ENCODE data around the gene SIM1.

SIM1 gene

GRCh38 chr6:100464903-100465700, at the start of gene SIM1:
Gene SIM1 (minus strand): TSS chr6:100464921. CDS start chr6:100463468, 1,453 bp downstream.
- TF ChIP-seq MAX (IDR thresholded peaks at IDR 0.05) (peak; percentile 35), YY1 (IDR thresholded peaks at IDR 0.05; ENCODE audit: low read depth) (no peak), TAF1 (IDR thresholded peaks at IDR 0.05; ENCODE audit: low read depth) (peak; percentile 34; the same call in 1 of the 2 replicates), RAD21 (IDR thresholded peaks at IDR 0.05; ENCODE audit: low read depth) (no peak), ZBTB7A (IDR thresholded peaks at IDR 0.05; ENCODE audit: low read depth) (no peak), CREB1 (IDR thresholded peaks at IDR 0.05; ENCODE audit: low read depth) (no peak)

GRCh38 chr6:100512203-100512862, 47.6 kb upstream of the SIM1 start:
- TF ChIP-seq ZBTB7A (IDR thresholded peaks at IDR 0.05; ENCODE audit: low read depth) (no peak), NFIC (IDR thresholded peaks at IDR 0.05) (peak; percentile 57; the same call in 1 of the 2 replicates), TEAD4 (IDR thresholded peaks at IDR 0.05) (peak; percentile 53; the same call in 1 of the 2 replicates), TAF1 (IDR thresholded peaks at IDR 0.05; ENCODE audit: low read depth) (no peak)

- no peak for TF ChIP-seq YY1 (IDR thresholded peaks at IDR 0.05; ENCODE audit: low read depth)
- no peak for TF ChIP-seq NFIC (IDR thresholded peaks at IDR 0.05)
- TF ChIP-seq MAX (IDR thresholded peaks at IDR 0.05) = no peak
- TF ChIP-seq EGR1 (IDR thresholded peaks at IDR 0.05) = no peak
- TF ChIP-seq TCF12 (IDR thresholded peaks at IDR 0.05; ENCODE audit: low read depth) = no peak
- no peak for TF ChIP-seq CREB1 (IDR thresholded peaks at IDR 0.05; ENCODE audit: low read depth)
- TF ChIP-seq CEBPB (IDR thresholded peaks at IDR 0.05) = no peak
- TF ChIP-seq FOXM1 (IDR thresholded peaks at IDR 0.05; ENCODE audit: borderline replicate concordance, low read depth) = no peak
- TF ChIP-seq ZBTB7A (IDR thresholded peaks at IDR 0.05; ENCODE audit: low read depth) = no peak
- TF ChIP-seq USF1 (IDR thresholded peaks at IDR 0.05) = no peak
- TF ChIP-seq RAD21 (IDR thresholded peaks at IDR 0.05; ENCODE audit: low read depth) = no peak
- TF ChIP-seq TEAD4 (IDR thresholded peaks at IDR 0.05) = no peak
- no peak for TF ChIP-seq REST (IDR thresholded peaks at IDR 0.05; ENCODE audit: low read depth)
- no peak for TF ChIP-seq TAF1 (IDR thresholded peaks at IDR 0.05; ENCODE audit: low read depth)
- no peak for TF ChIP-seq EP300 (IDR thresholded peaks at IDR 0.05; ENCODE audit: borderline replicate concordance)
These were observed 44.4 kb upstream of the SIM1 start for GRCh38 chr6:100509101-100509500.

- TF ChIP-seq REST (IDR thresholded peaks at IDR 0.05; ENCODE audit: low read depth) (no peak), ZBTB7A (IDR thresholded peaks at IDR 0.05; ENCODE audit: low read depth) (no peak), EP300 (IDR thresholded peaks at IDR 0.05; ENCODE audit: borderline replicate concordance) (no peak), FOXM1 (IDR thresholded peaks at IDR 0.05; ENCODE audit: borderline replicate concordance, low read depth) (no peak), YY1 (IDR thresholded peaks at IDR 0.05; ENCODE audit: low read depth) (no peak), CEBPB (IDR thresholded peaks at IDR 0.05) (no peak), CREB1 (IDR thresholded peaks at IDR 0.05; ENCODE audit: low read depth) (no peak), TCF12 (IDR thresholded peaks at IDR 0.05; ENCODE audit: low read depth) (no peak), EGR1 (IDR thresholded peaks at IDR 0.05) (no peak), NFIC (IDR thresholded peaks at IDR 0.05) (no peak)
These were observed 41.9 kb upstream of the SIM1 start for GRCh38 chr6:100506651-100507050.

- no peak for TF ChIP-seq TCF12 (IDR thresholded peaks at IDR 0.05; ENCODE audit: low read depth)
- TF ChIP-seq USF1 (IDR thresholded peaks at IDR 0.05) = no peak
- TF ChIP-seq CREB1 (IDR thresholded peaks at IDR 0.05; ENCODE audit: low read depth) = no peak
- 0 out of 2 replicates have a peak, but pooled peaks have one; percentile 7 for TF ChIP-seq NFIC (IDR thresholded peaks at IDR 0.05)
- TF ChIP-seq CEBPB (IDR thresholded peaks at IDR 0.05) = no peak
- TF ChIP-seq TEAD4 (IDR thresholded peaks at IDR 0.05) = peak; percentile 35; the same call in 1 of the 2 replicates
- 0 out of 2 replicates have a peak, but pooled peaks have one; percentile 1 for TF ChIP-seq RAD21 (IDR thresholded peaks at IDR 0.05; ENCODE audit: low read depth)
- TF ChIP-seq YY1 (IDR thresholded peaks at IDR 0.05; ENCODE audit: low read depth) = no peak
- peak; percentile 17; the same call in 1 of the 2 replicates for TF ChIP-seq MAX (IDR thresholded peaks at IDR 0.05)
- no peak for TF ChIP-seq ZBTB7A (IDR thresholded peaks at IDR 0.05; ENCODE audit: low read depth)
These were observed 40.3 kb upstream of the SIM1 start for GRCh38 chr6:100504786-100505737.
